ENCODE measurements around the gene MCRS1. TPM values are rescaled to one million over a fixed set of nuclear protein-coding genes. Genes with fewer than 3 reads are reported as not detected.
A peak's percentile ranks its signal among the peaks of the same experiment; 100 is the strongest.

Gene MCRS1
- total RNA-seq, 4 donors from 2014 or later, result 20.0 to 81.2 (median 50.4) TPM

DNA sequence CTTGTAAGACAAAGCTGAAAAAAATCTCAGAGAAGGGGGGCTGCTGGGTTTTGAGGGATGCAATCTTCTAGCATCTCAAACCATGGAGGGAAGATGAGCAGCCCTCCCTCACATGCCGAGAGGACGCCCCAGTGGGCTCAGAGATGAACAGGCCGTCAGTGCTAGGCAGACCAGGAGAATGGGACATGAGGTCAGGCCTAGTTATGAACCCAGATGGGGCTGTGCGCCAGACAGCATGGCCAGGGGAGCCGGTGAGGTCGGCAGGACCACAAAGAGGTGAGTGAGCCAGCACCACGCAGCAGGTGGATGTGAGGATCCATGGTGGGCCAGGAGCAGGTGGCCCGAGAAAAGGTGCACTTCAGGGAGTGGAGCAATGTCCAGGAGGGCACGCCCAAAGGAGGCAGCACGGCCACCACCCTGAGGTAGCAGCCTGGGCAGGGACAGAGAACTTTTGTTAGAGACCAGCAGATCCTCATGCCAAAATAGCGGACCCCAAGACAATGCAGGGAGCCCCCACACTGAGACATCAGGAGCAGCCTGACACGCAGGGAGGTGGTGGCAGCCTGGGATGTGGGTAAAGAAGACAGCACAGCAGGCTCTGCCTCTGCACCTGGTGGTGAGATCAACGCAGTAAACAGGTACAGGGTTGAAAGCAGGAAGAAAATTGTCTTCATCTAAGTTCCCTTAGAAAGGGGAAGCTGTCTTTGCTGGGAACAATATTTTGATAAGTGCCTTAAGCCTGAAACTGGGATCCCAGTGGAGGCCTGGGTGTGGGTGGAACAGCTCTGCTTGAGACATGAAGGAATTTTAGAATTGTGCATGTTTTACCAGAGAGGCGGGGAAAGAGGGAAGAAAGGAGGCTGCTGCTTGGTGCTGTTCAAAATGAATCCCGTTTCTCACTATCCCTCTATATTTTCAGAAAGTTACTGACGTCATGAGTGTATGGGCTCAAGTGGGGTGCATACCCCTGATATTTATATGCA lies 17.8 kb upstream of the MCRS1 start:
- TF ChIP-seq POLR2A (IDR thresholded peaks at IDR 0.05), result no peak
- TF ChIP-seq, protein P1, sequence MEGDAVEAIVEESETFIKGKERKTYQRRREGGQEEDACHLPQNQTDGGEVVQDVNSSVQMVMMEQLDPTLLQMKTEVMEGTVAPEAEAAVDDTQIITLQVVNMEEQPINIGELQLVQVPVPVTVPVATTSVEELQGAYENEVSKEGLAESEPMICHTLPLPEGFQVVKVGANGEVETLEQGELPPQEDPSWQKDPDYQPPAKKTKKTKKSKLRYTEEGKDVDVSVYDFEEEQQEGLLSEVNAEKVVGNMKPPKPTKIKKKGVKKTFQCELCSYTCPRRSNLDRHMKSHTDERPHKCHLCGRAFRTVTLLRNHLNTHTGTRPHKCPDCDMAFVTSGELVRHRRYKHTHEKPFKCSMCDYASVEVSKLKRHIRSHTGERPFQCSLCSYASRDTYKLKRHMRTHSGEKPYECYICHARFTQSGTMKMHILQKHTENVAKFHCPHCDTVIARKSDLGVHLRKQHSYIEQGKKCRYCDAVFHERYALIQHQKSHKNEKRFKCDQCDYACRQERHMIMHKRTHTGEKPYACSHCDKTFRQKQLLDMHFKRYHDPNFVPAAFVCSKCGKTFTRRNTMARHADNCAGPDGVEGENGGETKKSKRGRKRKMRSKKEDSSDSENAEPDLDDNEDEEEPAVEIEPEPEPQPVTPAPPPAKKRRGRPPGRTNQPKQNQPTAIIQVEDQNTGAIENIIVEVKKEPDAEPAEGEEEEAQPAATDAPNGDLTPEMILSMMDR (IDR thresholded peaks at IDR 0.05), result no peak
- H3K4me1 ChIP-seq, result no peaks in the 10 kb centered on the region
- H3K4me3 ChIP-seq, result no peak overlapping the region
- H3K9me3 ChIP-seq, result no peaks in the 10 kb centered on the region
- H3K27me3 ChIP-seq, result no peaks in the 10 kb centered on the region
- no peak overlapping the region for H3K27ac ChIP-seq
- intact Hi-C loops (cut with DNase I; ENCODE audit: low total_unique reads), result no loop called here
- DNase-seq, result no peak
- H3K36me3 ChIP-seq, result no peaks in the 10 kb centered on the region

DNA sequence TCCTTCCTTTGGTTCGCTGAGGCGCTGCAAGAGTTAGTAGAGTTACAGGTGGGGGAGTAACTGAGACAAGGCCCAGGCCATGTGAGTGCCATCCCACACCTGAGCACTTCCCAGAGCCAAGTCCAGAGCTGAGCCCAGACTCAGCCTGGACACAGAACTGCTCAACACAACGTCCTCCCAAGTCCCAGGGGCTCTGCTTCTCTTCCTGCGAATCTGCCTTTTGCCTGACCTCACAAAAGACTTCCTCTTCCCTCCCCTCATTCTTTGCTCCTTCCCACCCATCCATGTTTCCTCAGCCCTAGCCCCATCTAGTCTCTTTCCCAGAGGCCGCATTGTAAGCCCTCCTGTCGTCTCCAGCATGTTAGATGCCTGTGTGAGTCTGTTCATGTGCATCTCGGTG lies 16.6 kb upstream of the MCRS1 start:
- no peak for DNase-seq
- intact Hi-C loops (cut with DNase I; ENCODE audit: low total_unique reads), result no loop called here
- TF ChIP-seq, protein P1 (IDR thresholded peaks at IDR 0.05), result no peak
- TF ChIP-seq POLR2A (IDR thresholded peaks at IDR 0.05), result no peak
- H3K27me3 ChIP-seq, result no peaks in the 10 kb centered on the region
- H3K36me3 ChIP-seq, result no peaks in the 10 kb centered on the region
- H3K4me3 ChIP-seq, result no peak overlapping the region
- H3K9me3 ChIP-seq, result no peaks in the 10 kb centered on the region
- no peaks in the 10 kb centered on the region for H3K4me1 ChIP-seq
- no peak overlapping the region for H3K27ac ChIP-seq

DNA sequence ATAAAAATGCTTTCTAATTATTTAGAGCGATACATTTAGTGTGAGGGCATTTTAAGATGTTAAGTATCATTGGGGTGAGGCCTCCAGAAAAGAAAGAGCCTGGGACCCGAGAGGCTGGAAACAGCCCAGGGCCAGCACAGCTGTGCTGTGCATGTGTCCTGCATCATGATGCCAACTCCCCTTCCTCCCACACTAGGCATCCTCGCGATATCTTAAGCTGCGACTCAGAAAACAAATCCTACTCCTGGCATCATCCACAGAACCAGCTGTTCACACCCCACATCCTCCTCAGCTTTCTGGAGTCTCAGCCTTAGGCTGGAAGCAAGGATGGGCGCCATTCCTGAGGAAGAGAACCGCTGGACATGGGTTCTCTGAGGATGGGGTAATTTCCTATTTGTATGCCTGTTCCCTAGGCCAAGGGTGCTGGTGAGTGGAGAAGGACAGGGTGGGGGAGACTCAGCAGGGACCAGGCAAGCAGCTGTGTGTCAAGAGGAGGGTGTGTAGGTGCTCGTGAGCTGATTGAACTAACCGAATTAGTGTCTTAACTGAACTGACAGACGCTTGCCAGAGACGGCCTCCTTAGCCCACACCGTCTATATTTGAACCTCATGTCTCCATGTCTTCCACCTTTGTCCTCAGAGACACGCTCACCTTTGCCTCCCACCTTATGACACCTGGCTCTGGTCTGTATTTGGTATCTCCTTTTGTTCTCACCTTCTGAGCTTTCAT lies 15.6 kb upstream of the MCRS1 start:
- Histone ChIP-seq H3K4me3 (no peak overlapping the region), H3K36me3 (no peaks in the 10 kb centered on the region), H3K27ac (peak overlapping the region; percentile 4 to 18), H3K27me3 (no peaks in the 10 kb centered on the region), H3K4me1 (no peaks in the 10 kb centered on the region), H3K9me3 (no peaks in the 10 kb centered on the region)
- DNase-seq, result no peak
- TF ChIP-seq, protein P1 (IDR thresholded peaks at IDR 0.05), result no peak
- no peak for TF ChIP-seq POLR2A (IDR thresholded peaks at IDR 0.05)
- intact Hi-C loops (cut with DNase I; ENCODE audit: low total_unique reads), result no loop called here

DNA sequence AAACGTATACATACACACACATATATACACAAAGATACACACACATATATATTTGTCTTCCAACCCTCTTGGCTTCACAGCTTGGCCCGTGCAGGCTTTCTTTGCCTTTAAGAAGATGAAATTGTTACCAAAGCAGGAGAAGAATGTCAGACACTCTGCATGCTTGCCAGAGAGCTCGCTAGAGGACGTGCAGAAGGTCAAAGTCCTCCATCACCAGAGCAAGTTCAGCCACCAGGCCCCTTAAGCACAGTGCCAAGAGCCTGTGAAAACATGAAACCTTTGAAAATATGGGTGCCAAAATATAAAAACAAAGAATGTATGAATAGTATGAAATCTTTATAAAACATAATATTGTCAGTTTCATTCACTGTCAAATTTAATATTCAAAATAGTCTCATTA lies 14.9 kb upstream of the MCRS1 start:
- intact Hi-C loops (cut with DNase I; ENCODE audit: low total_unique reads), result no loop called here
- Histone ChIP-seq H3K9me3 (no peaks in the 10 kb centered on the region), H3K27ac (no peak overlapping the region), H3K27me3 (no peaks in the 10 kb centered on the region), H3K4me3 (no peak overlapping the region), H3K4me1 (no peaks in the 10 kb centered on the region), H3K36me3 (no peaks in the 10 kb centered on the region)
- no peak for TF ChIP-seq POLR2A (IDR thresholded peaks at IDR 0.05)
- TF ChIP-seq, protein P1 (IDR thresholded peaks at IDR 0.05), result no peak
- DNase-seq, result no peak

DNA sequence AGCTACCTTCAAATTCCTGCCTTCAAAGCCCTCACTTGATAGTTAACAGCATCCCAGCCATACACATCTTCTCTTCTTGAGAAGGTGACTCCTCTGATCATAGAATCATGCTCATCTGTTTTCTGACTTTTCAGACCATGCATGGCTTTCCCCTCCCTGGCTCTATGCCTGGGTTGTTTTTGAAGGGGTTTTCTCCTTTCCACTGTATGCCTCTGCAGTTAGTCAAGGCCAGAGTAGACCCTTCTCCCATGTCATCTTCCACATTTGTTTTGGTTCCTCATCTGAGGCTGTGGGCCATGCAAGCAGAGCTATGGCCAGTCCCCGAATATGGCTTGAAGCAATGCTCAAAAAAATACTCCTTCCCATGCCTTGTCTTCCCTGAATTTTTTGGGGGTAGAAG lies 14.3 kb upstream of the MCRS1 start:
- Histone ChIP-seq H3K27me3 (no peaks in the 10 kb centered on the region), H3K27ac (no peak overlapping the region), H3K36me3 (no peaks in the 10 kb centered on the region), H3K4me1 (no peaks in the 10 kb centered on the region), H3K4me3 (no peak overlapping the region), H3K9me3 (no peaks in the 10 kb centered on the region)
- no peak for TF ChIP-seq POLR2A (IDR thresholded peaks at IDR 0.05)
- TF ChIP-seq, protein P1 (IDR thresholded peaks at IDR 0.05), result no peak
- intact Hi-C loops (cut with DNase I; ENCODE audit: low total_unique reads), result no loop called here
- no peak for DNase-seq
